ENCODE measurements around the gene DDX52. TPM values are rescaled to one million over a fixed set of nuclear protein-coding genes. Genes with fewer than 3 reads are reported as not detected.
"Not testable (repeated sequence)": the region's sequence is repeated elsewhere in the genome, so short reads cannot be mapped to it uniquely, and the experiment has no call there.

Gene DDX52
- total RNA-seq (17.4 TPM), polyA plus RNA-seq (17.2 TPM)
- long read RNA-seq, donor 1, result 0 reads
- long read RNA-seq, donor 2, result 0 reads
- long read RNA-seq, donor 3, full-length matches to known transcripts, result 4 of 4 reads
- long read RNA-seq, donor 3, partial matches to known transcripts, result 0 of 4 reads
- long read RNA-seq, donor 3, other reads (novel, unspliced or antisense), result 0 of 4 reads
- long read RNA-seq, donor 4, full-length matches to known transcripts, result 1 of 1 reads
- long read RNA-seq, donor 4, partial matches to known transcripts, result 0 of 1 reads
- long read RNA-seq, donor 4, other reads (novel, unspliced or antisense), result 0 of 1 reads
- long read RNA-seq, donor 5, full-length matches to known transcripts, result 4 of 16 reads
- long read RNA-seq, donor 5, partial matches to known transcripts, result 12 of 16 reads
- long read RNA-seq, donor 5, other reads (novel, unspliced or antisense), result 0 of 16 reads
- long read RNA-seq, donor 6, full-length matches to known transcripts, result 4 of 4 reads
- long read RNA-seq, donor 6, partial matches to known transcripts, result 0 of 4 reads
- long read RNA-seq, donor 6, other reads (novel, unspliced or antisense), result 0 of 4 reads
- long read RNA-seq, donor 7, full-length matches to known transcripts, result 3 of 8 reads
- long read RNA-seq, donor 7, partial matches to known transcripts, result 5 of 8 reads
- long read RNA-seq, donor 7, other reads (novel, unspliced or antisense), result 0 of 8 reads
- long read RNA-seq, donor 8, full-length matches to known transcripts, result 1 of 1 reads
- long read RNA-seq, donor 8, partial matches to known transcripts, result 0 of 1 reads
- long read RNA-seq, donor 8, other reads (novel, unspliced or antisense), result 0 of 1 reads
- long read RNA-seq, donor 9, full-length matches to known transcripts, result 2 of 2 reads
- long read RNA-seq, donor 9, partial matches to known transcripts, result 0 of 2 reads
- long read RNA-seq, donor 9, other reads (novel, unspliced or antisense), result 0 of 2 reads
- long read RNA-seq, donor 10, full-length matches to known transcripts, result 1 of 1 reads
- long read RNA-seq, donor 10, partial matches to known transcripts, result 0 of 1 reads
- long read RNA-seq, donor 10, other reads (novel, unspliced or antisense), result 0 of 1 reads

GRCh38 chr17:37643118-37643766 lies at the start of gene DDX52:
Gene DDX52 (minus strand): TSS chr17:37643446. CDS start chr17:37643420, 26 bp downstream.
- Histone ChIP-seq H3K27ac (ENCODE audit: low read depth in 1 of 2, low read length in 1 of 2) (peak within 1 kb of the TSS; percentile 43 to 69), H3K27me3 (ENCODE audit: control insufficient read depth in 2 of 2, insufficient read depth in 1 of 2, low read length in 1 of 2) (peaks cover 7 to 24% of the 10 kb centered on the region in 2 donors), H3K9me3 (ENCODE audit: control insufficient read depth in 2 of 2, insufficient read depth in 1 of 2, low read length in 1 of 2) (no peaks in the 10 kb centered on the region), H3K4me3 (ENCODE audit: low read length in 2 of 2) (peak within 1 kb of the TSS; percentile 64 to 73), H3K36me3 (ENCODE audit: control insufficient read depth in 2 of 2, insufficient read depth in 2 of 2, low read length in 1 of 2) (peaks cover 0 to 9% of the 10 kb centered on the region in 2 donors), H3K4me1 (ENCODE audit: control insufficient read depth in 2 of 2, insufficient read depth in 2 of 2, low read length in 2 of 2) (peaks cover 2 to 11% of the 10 kb centered on the region in 2 donors)
- under 1% methylated on average over 43 of the region's 43 CpGs for whole genome bisulfite sequencing
- peak; percentile 56 to 92 (median 82) for DNase-seq (ENCODE audit: low read depth in 6 of 9, low spot score in 9 of 9)

DNA sequence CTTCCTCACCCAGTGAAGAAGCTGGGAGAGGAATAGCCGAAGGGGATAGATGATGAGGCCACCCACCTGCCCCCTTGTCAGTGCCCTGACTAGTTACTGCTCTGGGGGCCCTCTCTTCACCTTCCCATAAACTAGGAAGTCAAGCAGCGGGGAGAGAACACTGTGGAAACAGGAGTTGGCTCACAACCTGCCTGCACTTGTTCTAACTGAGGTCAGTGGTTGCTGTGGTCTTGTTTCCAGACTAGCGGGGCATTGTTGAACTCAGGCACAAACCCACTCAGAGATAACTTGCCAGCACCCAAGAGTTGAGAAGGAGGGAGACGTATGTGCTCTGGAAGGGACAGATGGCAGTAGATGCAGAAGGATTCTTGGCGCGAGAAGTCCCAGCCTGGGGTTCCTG lies 48.6 kb upstream of the DDX52 start:
- no peaks in the 10 kb centered on the region for H3K9me3 ChIP-seq (ENCODE audit: control insufficient read depth in 2 of 2, insufficient read depth in 1 of 2, low read length in 1 of 2)
- no peak overlapping the region for H3K4me3 ChIP-seq (ENCODE audit: low read length in 2 of 2)
- 89% methylated on average over 6 of the region's 6 CpGs for WGBS
- H3K36me3 ChIP-seq (ENCODE audit: control insufficient read depth in 2 of 2, insufficient read depth in 2 of 2, low read length in 1 of 2), result no peaks in the 10 kb centered on the region
- DNase-seq (ENCODE audit: low read depth in 6 of 9, low spot score in 9 of 9), result no peak
- no peaks in the 10 kb centered on the region for H3K27me3 ChIP-seq (ENCODE audit: control insufficient read depth in 2 of 2, insufficient read depth in 1 of 2, low read length in 1 of 2)
- no peak overlapping the region for H3K27ac ChIP-seq (ENCODE audit: low read depth in 1 of 2, low read length in 1 of 2)
- no peaks in the 10 kb centered on the region for H3K4me1 ChIP-seq (ENCODE audit: control insufficient read depth in 2 of 2, insufficient read depth in 2 of 2, low read length in 2 of 2)

DNA sequence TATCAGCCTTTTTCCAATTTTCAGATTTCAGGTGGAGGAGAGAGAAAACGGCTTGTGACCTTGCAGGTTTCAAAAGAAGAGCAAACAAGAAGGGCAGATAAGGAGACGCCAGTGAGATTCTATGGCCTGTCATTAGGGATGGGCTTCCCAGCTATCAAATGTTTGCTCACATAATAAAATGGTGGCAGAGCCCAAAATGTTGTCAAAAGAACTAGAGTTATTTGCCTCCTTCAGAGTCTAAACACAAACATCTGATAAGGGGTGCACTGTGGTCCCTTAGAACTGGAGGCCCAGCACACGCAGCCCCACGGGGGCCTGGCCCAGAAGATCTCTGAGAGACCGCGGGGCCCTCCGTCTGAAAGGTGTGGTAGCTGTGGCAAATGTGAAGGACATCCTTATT lies 46.1 kb upstream of the DDX52 start:
- WGBS, result 95% methylated on average over 7 of the region's 7 CpGs
- H3K9me3 ChIP-seq (ENCODE audit: control insufficient read depth in 2 of 2, insufficient read depth in 1 of 2, low read length in 1 of 2), result no peaks in the 10 kb centered on the region
- DNase-seq (ENCODE audit: low read depth in 6 of 9, low spot score in 9 of 9), result no peak
- H3K36me3 ChIP-seq (ENCODE audit: control insufficient read depth in 2 of 2, insufficient read depth in 2 of 2, low read length in 1 of 2), result no peaks in the 10 kb centered on the region
- no peaks in the 10 kb centered on the region for H3K4me1 ChIP-seq (ENCODE audit: control insufficient read depth in 2 of 2, insufficient read depth in 2 of 2, low read length in 2 of 2)
- no peaks in the 10 kb centered on the region for H3K27me3 ChIP-seq (ENCODE audit: control insufficient read depth in 2 of 2, insufficient read depth in 1 of 2, low read length in 1 of 2)
- no peak overlapping the region for H3K4me3 ChIP-seq (ENCODE audit: low read length in 2 of 2)
- no peak overlapping the region for H3K27ac ChIP-seq (ENCODE audit: low read depth in 1 of 2, low read length in 1 of 2)

GRCh38 chr17:37683454-37683984 lies 40.3 kb upstream of the DDX52 start:
- Histone ChIP-seq H3K9me3 (ENCODE audit: control insufficient read depth in 2 of 2, insufficient read depth in 1 of 2, low read length in 1 of 2) (peaks cover 0 to 1% of the 10 kb centered on the region in 2 donors), H3K27ac (ENCODE audit: low read depth in 1 of 2, low read length in 1 of 2) (peak overlapping the region in 1 of 2 donors; percentile 28), H3K4me3 (ENCODE audit: low read length in 2 of 2) (no peak overlapping the region), H3K36me3 (ENCODE audit: control insufficient read depth in 2 of 2, insufficient read depth in 2 of 2, low read length in 1 of 2) (no peaks in the 10 kb centered on the region), H3K4me1 (ENCODE audit: control insufficient read depth in 2 of 2, insufficient read depth in 2 of 2, low read length in 2 of 2) (peaks cover 8% of the 10 kb centered on the region in 2 donors), H3K27me3 (ENCODE audit: control insufficient read depth in 2 of 2, insufficient read depth in 1 of 2, low read length in 1 of 2) (no peaks in the 10 kb centered on the region)
- 35% methylated on average over 9 of the region's 9 CpGs for WGBS
- peak; percentile 37 to 84 (median 50) for DNase-seq (ENCODE audit: low read depth in 6 of 9, low spot score in 9 of 9)

- Histone ChIP-seq H3K4me3 (ENCODE audit: low read length in 2 of 2) (no peak overlapping the region), H3K27me3 (ENCODE audit: control insufficient read depth in 2 of 2, insufficient read depth in 1 of 2, low read length in 1 of 2) (no peaks in the 10 kb centered on the region), H3K9me3 (ENCODE audit: control insufficient read depth in 2 of 2, insufficient read depth in 1 of 2, low read length in 1 of 2) (peaks cover 0 to 3% of the 10 kb centered on the region in 2 donors), H3K27ac (ENCODE audit: low read depth in 1 of 2, low read length in 1 of 2) (no peak overlapping the region), H3K36me3 (ENCODE audit: control insufficient read depth in 2 of 2, insufficient read depth in 2 of 2, low read length in 1 of 2) (no peaks in the 10 kb centered on the region), H3K4me1 (ENCODE audit: control insufficient read depth in 2 of 2, insufficient read depth in 2 of 2, low read length in 2 of 2) (peaks cover 8% of the 10 kb centered on the region in 2 donors)
- 98% methylated on average over 3 of the region's 3 CpGs for WGBS
- DNase-seq (ENCODE audit: low read depth in 6 of 9, low spot score in 9 of 9), result no peak
Observed at GRCh38 chr17:37682007-37682406, 38.8 kb upstream of the DDX52 start.

GRCh38 chr17:37679995-37680394 lies 36.7 kb upstream of the DDX52 start:
- H3K36me3 ChIP-seq (ENCODE audit: control insufficient read depth in 2 of 2, insufficient read depth in 2 of 2, low read length in 1 of 2); H3K9me3 ChIP-seq (ENCODE audit: control insufficient read depth in 2 of 2, insufficient read depth in 1 of 2, low read length in 1 of 2); H3K27me3 ChIP-seq (ENCODE audit: control insufficient read depth in 2 of 2, insufficient read depth in 1 of 2, low read length in 1 of 2); H3K4me1 ChIP-seq (ENCODE audit: control insufficient read depth in 2 of 2, insufficient read depth in 2 of 2, low read length in 2 of 2); H3K4me3 ChIP-seq (ENCODE audit: low read length in 2 of 2); DNase-seq (ENCODE audit: low read depth in 6 of 9, low spot score in 9 of 9); H3K27ac ChIP-seq (ENCODE audit: low read depth in 1 of 2, low read length in 1 of 2): not testable (repeated sequence)
- WGBS, result 94% methylated on average over 1 of the region's 2 CpGs

DNA sequence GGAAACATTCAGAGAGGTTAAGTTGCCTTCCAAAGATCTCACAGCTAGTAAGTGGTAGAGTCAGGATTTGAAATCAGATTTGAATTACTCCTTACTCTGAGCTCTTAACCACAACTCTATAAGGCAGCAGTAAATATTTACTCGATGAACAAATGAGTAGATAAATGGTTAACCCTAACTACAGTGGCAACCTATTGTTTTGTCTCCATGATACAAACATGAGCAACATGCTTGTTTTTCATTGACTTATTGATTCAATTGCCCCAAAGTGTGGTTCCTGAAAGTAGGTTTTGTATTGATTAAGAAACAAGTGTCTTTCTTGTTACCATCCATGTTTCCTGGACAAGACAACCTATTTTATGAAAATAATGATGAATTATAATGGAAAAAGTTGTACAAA lies 34.8 kb upstream of the DDX52 start:
- H3K27ac ChIP-seq (ENCODE audit: low read depth in 1 of 2, low read length in 1 of 2), result no peak overlapping the region
- H3K27me3 ChIP-seq (ENCODE audit: control insufficient read depth in 2 of 2, insufficient read depth in 1 of 2, low read length in 1 of 2), result peaks cover 0 to 2% of the 10 kb centered on the region in 2 donors
- DNase-seq (ENCODE audit: low read depth in 6 of 9, low spot score in 9 of 9), result no peak
- peaks cover 0 to 3% of the 10 kb centered on the region in 2 donors for H3K9me3 ChIP-seq (ENCODE audit: control insufficient read depth in 2 of 2, insufficient read depth in 1 of 2, low read length in 1 of 2)
- WGBS, result 95% methylated on average over 1 of the region's 1 CpG
- no peaks in the 10 kb centered on the region for H3K36me3 ChIP-seq (ENCODE audit: control insufficient read depth in 2 of 2, insufficient read depth in 2 of 2, low read length in 1 of 2)
- H3K4me3 ChIP-seq (ENCODE audit: low read length in 2 of 2), result no peak overlapping the region
- H3K4me1 ChIP-seq (ENCODE audit: control insufficient read depth in 2 of 2, insufficient read depth in 2 of 2, low read length in 2 of 2), result no peaks in the 10 kb centered on the region

DNA sequence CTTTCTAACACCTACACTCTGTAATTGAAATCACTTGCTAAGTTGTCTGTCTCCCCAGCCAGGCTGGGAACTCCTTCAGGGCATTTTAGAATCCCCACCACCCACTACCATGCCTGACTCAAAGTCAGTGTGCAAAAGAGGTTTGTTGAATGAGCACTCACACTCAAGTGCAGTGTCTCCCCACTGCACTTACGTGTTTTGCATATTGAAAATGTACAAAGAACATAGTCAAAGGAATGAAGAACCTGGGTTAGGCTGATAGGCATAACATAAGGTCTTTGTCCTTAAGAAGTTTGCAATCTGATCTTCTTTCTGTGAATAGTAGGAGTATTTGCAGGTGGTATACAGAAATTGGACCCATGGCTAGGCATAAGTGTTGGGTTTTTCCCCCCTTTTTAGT lies 33.8 kb upstream of the DDX52 start:
- no peak for DNase-seq (ENCODE audit: low read depth in 6 of 9, low spot score in 9 of 9)
- WGBS, result 94% methylated on average over 1 of the region's 1 CpG
- no peaks in the 10 kb centered on the region for H3K4me1 ChIP-seq (ENCODE audit: control insufficient read depth in 2 of 2, insufficient read depth in 2 of 2, low read length in 2 of 2)

More for the DNA sequence above, 33.8 kb upstream of the DDX52 start:
- H3K36me3 ChIP-seq (ENCODE audit: control insufficient read depth in 2 of 2, insufficient read depth in 2 of 2, low read length in 1 of 2), result no peaks in the 10 kb centered on the region
- H3K27me3 ChIP-seq (ENCODE audit: control insufficient read depth in 2 of 2, insufficient read depth in 1 of 2, low read length in 1 of 2), result peaks cover 0 to 2% of the 10 kb centered on the region in 2 donors
- peaks cover 0 to 3% of the 10 kb centered on the region in 2 donors for H3K9me3 ChIP-seq (ENCODE audit: control insufficient read depth in 2 of 2, insufficient read depth in 1 of 2, low read length in 1 of 2)
- H3K4me3 ChIP-seq (ENCODE audit: low read length in 2 of 2), result no peak overlapping the region
- H3K27ac ChIP-seq (ENCODE audit: low read depth in 1 of 2, low read length in 1 of 2), result no peak overlapping the region
